D341Med (cell line): ENCODE measurements around the gene CANX.
"Not testable (repeated sequence)": the region's sequence is repeated elsewhere in the genome, so short reads cannot be mapped to it uniquely, and the experiment has no call there.

Experiments
- DNase-seq: peaks from one replicate; pipeline ENCODE4 v3.0.0; 2012; ENCODE audit warnings: low spot score

Gene CANX

DNA sequence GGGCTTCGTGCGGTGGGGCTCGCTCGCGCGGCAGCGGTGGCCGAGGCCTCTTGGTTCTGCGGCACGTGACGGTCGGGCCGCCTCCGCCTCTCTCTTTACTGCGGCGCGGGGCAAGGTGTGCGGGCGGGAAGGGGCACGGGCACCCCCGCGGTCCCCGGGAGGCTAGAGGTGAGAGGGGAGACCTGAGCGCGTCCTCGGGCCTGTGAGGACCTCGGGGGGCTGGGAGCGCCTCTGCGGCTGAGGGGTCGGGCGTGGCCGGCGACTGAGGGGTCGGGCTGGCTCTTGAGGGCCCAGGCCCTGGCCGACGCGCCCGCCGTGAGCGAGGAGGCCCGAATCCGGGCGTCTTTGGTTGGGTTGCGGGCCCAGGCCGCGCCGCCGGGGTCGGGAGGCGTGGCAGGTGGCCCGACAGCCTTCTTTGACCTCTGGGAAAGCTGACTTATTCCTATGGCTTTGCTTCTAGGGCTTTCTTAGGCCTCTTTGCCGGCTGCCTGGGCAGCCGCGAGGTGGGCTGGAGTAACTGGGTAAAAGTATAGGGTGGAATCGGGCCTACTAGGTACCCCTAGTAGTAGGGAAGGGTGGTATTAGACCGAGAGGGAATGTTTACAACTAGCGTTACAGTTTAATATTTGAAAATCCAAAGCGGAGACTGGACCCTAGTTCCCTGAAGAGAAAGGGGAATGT, at the start of gene CANX:
Gene CANX, plus strand, starts transcription at position 33 of the 681 bp plus-strand sequence. CDS start 6,715 bp downstream, outside the sequence.
- no peak for DNase-seq

- DNase-seq: not testable (repeated sequence)
These were observed 49.5 kb upstream of the CANX start for GRCh38 chr5:179649166-179649703.

GRCh38 chr5:179650245-179650644, 48.5 kb upstream of the CANX start:
- not testable (repeated sequence) for DNase-seq

GRCh38 chr5:179653135-179653534, 45.6 kb upstream of the CANX start:
- not testable (repeated sequence) for DNase-seq

DNA sequence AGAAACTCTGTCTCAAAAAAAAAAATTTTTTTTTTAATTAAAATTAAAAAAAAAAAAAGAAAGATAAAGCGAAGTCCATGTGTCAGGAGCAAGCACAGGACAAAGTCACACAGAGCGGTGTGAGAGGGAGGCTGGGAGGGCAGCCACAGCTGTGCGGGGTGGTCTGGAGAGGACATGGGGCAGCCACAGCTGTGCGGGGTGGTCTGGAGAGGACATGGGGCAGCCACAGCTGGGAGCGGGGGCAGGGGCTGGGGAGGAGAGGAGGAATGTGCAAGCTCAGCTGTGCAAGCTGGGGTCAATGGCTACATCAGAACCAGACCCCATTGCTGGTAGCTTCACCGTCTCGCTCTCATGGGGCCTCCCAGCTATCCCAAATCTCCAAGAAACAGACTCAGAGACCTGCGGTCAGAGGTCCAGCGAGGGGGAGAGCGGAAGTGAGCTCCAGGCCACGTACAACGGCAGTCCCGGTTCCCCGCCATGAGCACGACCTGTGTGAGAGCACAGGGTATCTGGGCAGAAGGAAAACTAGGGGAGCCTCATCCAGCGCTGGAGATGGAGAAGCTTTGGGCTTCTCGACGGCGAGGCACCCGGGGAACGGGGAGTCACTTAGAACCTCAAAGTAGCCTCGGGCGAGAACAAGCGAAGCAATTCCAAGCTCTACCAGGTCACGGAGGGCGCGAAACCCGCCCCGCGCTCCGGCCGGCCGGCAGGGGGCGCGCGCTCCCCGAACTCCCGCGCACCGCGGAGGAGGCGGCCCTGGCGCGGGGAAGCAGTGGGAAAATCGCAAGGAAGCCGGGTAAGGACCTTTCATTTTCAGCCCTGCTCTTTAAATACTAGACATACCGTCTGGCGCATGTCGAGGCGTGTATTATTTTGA, 41.2 kb upstream of the CANX start:
- DNase-seq: not testable (repeated sequence)

DNA sequence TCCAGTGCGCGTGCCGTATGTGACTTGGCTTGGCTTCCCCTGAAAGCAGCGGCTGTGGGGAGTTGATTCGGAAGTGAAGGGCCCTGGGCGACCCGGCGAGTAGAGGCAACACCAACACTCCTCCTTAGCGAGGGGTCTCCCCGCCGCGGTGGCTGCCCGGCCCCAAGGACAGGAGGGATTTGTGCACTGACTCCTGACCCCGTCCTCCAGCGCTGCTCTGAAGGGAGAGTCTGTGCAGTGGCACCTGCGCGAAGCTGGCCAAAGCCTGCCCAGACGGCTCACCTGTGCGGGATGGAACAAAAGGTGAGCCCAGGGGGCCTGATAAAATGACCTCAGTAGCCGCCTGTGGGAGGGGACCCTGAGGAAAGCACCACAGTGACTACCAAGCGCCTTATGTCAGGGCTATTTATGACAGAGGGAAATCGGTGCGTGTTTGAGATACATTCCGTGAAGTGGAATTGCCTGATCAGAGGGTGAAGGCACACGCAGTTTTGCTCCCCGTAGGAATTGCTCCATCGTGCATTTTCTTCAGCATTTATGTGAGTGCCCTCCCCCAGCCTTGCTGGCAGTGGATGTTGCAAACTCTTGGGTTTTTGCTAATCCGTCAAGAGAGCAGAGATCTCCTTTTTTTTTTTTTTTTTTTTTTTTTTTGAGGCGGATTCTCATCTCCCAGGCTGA, 40.4 kb upstream of the CANX start:
- DNase-seq: not testable (repeated sequence)

DNA sequence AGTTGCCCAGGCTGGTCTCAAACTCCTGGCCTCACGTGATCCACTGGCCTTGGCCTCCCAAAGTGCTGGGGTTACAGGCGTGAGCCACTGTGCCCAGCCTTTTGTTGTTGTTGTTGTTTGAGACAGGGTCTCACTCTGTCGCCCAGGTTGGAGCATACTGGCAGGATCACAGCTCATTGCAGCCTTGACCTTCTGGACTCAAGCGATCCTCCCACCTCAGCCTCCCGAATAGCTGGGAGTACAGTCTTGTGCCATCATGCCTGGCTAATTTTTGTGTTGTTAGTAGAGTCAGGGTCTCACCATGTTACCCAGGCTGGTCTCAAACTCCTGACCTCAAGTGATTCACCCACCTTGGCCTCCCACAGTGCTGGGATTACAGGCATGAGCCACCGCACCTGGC, 37.1 kb upstream of the CANX start:
- DNase-seq: not testable (repeated sequence)

GRCh38 chr5:179668391-179668790, 30.4 kb upstream of the CANX start:
- DNase-seq: no peak

DNA sequence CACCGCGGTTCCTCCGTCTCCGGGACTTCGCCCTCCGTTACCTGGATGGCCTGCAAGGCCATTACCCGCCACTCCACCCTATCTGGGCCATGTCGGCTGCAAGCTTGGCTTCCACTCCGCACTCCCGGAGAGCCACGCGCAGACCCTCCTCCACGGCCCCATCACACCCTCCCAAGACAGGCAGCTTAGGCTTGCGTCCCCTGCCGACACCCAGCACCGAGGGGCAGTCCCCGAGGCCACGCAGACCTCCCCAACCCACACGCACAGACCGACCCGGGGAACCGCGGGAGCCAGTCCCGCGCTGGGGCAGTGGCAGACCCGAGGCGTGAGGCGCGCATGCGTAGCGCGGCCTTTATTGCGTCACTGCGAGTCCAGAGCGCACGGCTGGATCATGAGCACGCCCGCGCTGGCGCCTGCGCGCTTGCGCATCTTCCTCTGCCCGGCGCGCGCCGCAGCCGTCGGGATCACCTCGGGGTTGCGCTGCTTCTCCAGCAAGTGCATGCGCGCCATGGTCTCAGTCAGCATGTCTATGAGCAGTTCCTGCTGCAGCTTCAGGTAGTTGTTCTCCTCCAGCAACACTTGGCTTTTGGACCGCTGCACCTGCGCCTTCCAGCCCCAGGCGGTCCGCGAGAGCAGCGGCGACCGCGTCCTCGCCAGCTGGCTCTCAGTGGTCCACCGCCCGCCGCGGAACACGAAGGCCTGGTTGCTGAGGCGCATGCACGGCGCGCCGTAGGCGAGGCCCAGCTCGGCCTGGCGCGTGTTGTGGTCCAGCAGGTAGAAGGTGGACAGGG, 20.3 kb upstream of the CANX start:
- peak; percentile 97 for DNase-seq

GRCh38 chr5:179679014-179679674, 19.6 kb upstream of the CANX start:
- DNase-seq: no peak

- DNase-seq: no peak
These were observed 18.6 kb upstream of the CANX start for GRCh38 chr5:179680014-179680779.

DNA sequence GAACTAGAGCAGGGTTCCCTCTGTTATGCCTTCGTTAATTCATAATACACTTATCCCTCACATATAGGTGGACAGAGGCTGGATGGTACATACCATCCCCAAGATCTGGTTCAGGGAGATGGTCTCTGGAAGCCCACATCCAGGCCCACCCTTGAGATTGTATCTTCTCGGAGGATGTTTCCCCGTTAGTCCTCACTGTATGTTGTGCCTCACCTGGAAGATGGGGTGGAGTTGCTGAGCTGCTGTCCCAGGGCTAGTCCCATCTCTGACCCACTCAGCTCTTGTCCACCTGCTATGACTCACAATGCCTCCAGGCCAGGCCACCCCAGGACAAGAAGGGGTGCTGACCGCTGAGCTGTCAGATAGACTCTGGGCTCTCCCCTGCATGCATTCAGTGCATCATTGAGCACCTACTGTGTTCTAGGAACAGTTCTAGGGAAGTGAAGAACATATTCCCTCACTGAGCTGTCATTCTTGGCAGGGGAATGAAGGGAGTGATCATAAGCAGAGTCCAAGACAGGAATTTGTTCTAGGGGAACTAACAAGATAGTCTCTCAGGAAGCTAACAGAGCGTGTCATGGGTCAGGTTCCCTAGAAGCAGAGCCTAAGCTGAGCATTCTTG, 17.9 kb upstream of the CANX start, which contains the start of gene CBY3:
Gene CBY3, minus strand, starts transcription at position 255 of the 622 bp plus-strand sequence. Its CDS starts 116 bp downstream, at position 139.
- no peak for DNase-seq

- not testable (repeated sequence) for DNase-seq
These were observed 9.6 kb upstream of the CANX start for GRCh38 chr5:179689212-179689611.

DNA sequence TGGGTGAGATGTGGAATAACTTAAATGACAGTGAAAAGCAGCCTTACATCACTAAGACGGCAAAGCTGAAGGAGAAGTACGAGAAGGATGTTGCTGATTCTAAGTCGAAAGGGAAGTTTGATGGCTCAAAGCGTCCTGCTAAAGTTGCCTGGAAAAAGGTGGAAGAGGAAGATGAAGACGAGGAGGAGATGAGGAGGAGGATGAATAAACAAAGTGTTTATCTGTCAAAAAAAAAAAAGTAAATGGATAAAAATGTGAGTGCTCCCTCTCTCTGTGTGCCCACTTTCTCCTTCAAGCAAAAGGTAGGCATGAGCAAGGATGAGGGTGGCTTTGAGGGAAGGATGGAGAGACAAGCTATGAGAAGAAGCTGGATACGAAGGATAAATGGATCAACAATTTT, 4.2 kb upstream of the CANX start:
- DNase-seq: no peak

GRCh38 chr5:179696603-179697002, 2.2 kb upstream of the CANX start:
- DNase-seq: no peak

GRCh38 chr5:179697108-179697507, 1.7 kb upstream of the CANX start:
- no peak for DNase-seq

- not testable (repeated sequence) for DNase-seq
These were observed 1.2 kb upstream of the CANX start for GRCh38 chr5:179697543-179697942.

- peak; percentile 98 for DNase-seq
These were observed 503 bp upstream of the CANX start for GRCh38 chr5:179697993-179698934.
